DND-41 (cell line): ENCODE measurements around the gene ABCD4.

Experiments
- CTCF ChIP-seq: IDR thresholded peaks from 2 replicates; pipeline ENCODE4 v1.5.1; 2012; ENCODE audit warnings: borderline replicate concordance, low read length, moderate library complexity, mild to moderate bottlenecking; ENCODE audit not compliant: poor library complexity, severe bottlenecking; ENCODE audit errors: extremely low read depth
- EZH2 ChIP-seq: IDR thresholded peaks from 3 replicates; pipeline ENCODE4 v1.6.1; 2012; ENCODE audit warnings: borderline replicate concordance, low read depth, mild to moderate bottlenecking, moderate library complexity, low read length, inconsistent platforms; ENCODE audit not compliant: severe bottlenecking

- TF ChIP-seq CTCF (no peak), EZH2 (no peak)
These were observed 27.4 kb downstream of the ABCD4 start for GRCh38 chr14:74275241-74275841.
